Frontal cortex (tissue), 4 donors: ENCODE data around the gene HNRNPUL1. TPM values are rescaled to one million over a fixed set of nuclear protein-coding genes. Genes with fewer than 3 reads are reported as not detected.
A peak's percentile ranks its signal among the peaks of the same experiment; 100 is the strongest.

Experiments
- DNase-seq, 2 donors: peaks; one replicate each; pipeline ENCODE4 v3.0.0; 2012; ENCODE audit warnings: low spot score in 2 of 2
- FAIRE-seq: peaks from 2 replicates; lab custom pipeline; 2012; peaks lifted over from hg19 to GRCh38; lab: Jason Lieb, UNC
- total RNA-seq: library from RNA; depleted of rRNA; stranded (reverse); fragments of >200 nt; gene quantifications from one replicate; pipeline ENCODE4 v1.2.3, GENCODE V29; 2014
- donor health status: control.
- donor health status: control.
- donor health status: control.

Gene HNRNPUL1
- total RNA-seq, 1 donor from 2014 or later, result 51.8 TPM

DNA sequence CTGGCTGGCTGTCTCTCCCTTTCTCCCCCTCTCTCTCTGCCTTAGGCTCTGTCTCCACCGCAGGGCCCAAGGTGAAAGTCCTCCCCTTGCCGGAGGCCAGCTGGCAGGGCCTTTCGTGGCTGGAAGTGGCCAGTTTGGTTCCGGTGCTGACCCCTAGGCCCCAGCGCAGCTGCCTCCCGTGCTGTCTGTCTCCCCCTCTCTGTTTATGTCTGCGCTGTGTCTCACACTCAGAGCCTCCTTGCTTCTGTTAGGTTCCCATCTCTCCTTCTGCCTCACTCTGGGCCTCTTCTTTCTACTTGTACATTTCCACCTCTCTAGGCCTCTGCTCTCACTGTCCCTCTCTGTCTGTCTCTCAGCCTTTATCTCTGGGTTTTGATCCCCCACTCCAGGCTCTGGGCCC, 58.9 kb downstream of the HNRNPUL1 start:
- FAIRE-seq, result no peak
- DNase-seq, result no peak

- FAIRE-seq (no peak), DNase-seq (no peak)
These were observed 59.4 kb downstream of the HNRNPUL1 start for GRCh38 chr19:41323430-41324125.

DNA sequence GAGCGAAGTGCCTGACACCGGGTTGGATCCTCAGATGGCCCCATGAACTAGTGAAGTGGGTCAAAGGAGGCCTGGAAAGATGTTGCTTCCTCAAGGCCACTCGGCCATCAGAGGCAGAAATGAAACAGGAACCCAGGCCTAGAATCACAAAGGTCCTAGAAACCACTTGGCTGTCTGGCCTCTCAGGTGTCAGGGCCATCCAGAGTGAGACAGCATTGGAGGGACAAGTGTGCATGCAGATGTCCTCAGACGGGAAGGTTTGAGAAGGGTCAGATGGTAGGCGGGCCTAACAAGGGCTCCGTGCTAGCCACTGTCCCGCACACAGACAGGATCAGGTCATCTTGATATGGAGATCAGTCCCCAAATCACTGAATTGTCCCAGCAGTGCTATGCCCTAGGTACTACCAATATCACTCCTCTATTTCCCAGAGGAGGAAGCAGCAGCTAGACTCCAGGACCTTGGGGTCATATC, 60.1 kb downstream of the HNRNPUL1 start:
- FAIRE-seq (no peak), DNase-seq (no peak)

- DNase-seq, result peak; percentile 61 to 72
- no peak for FAIRE-seq
These were observed 60.9 kb downstream of the HNRNPUL1 start for GRCh38 chr19:41324921-41325639.

GRCh38 chr19:41325640-41325946, 61.4 kb downstream of the HNRNPUL1 start:
- DNase-seq (no peak), FAIRE-seq (no peak)

GRCh38 chr19:41325947-41326706, 62.0 kb downstream of the HNRNPUL1 start:
- no peak for DNase-seq
- FAIRE-seq, result no peak

- DNase-seq (no peak), FAIRE-seq (no peak)
These were observed 63.0 kb downstream of the HNRNPUL1 start for GRCh38 chr19:41327076-41327575.

DNA sequence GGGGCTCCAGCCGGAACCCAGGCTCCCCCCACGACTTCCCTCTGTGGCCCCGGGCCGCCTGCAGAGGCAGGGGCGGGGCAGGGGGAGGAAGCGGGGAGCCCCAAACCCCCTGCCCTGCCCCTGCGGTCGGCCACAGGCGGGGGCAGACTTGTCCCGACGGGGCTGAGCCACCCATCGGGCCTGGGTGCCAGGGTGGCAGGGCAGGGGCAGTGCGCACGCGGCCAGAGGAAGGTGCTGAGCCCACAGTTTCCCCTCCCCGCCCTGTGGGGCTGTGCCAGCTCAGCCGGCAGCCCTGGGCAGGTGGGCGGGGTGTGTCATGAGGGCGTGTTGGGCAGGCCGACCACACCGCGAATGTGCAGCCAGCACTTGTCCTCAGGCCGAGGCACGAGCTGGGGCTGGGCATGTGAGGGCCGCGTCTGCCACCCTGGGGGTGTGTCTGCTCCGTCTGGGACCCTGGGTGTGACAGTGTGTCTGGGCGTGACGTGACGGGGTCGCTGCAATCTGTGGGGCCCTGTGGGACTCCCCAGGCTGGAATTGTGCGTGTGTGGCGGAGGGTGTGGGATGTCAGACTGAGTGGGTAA, 63.5 kb downstream of the HNRNPUL1 start:
- DNase-seq (no peak), FAIRE-seq (no peak)

DNA sequence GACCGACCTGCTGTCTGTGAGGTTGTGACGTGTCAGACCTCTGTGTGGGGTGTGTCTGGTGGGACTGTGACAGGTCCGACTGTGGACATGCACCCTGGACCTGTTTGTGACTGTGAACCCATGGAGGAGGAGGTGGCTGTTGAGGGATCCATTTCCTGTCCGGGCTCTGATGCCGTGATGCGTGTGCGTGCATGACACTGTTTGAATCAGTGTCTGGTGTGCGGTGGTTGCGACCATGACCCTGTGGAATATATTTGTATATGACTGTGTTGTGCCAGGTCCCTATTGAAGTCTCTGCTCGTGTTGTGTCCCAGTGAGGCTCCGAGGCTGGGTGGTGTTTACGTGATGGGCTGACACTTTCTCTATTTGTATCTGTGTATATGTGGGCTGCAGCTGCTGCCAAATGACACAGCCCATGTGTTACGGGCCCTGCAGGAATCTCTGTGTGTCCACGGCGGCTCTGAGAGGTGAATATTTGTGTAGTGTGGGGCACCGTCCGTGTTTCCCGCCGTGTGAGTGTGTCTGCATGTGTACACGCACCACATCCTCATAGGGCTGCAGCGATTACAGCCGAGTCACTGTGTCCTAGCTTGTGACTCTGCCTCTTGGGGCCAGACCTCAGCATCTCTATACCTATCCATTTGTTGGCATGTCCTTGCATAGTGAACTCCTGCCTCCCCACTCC, 64.1 kb downstream of the HNRNPUL1 start:
- DNase-seq, result no peak
- FAIRE-seq, result no peak

GRCh38 chr19:41328842-41329225, 64.7 kb downstream of the HNRNPUL1 start:
- no peak for FAIRE-seq
- DNase-seq, result no peak

- FAIRE-seq, result no peak
- DNase-seq, result no peak
These were observed 66.3 kb downstream of the HNRNPUL1 start for GRCh38 chr19:41330481-41330880.

DNA sequence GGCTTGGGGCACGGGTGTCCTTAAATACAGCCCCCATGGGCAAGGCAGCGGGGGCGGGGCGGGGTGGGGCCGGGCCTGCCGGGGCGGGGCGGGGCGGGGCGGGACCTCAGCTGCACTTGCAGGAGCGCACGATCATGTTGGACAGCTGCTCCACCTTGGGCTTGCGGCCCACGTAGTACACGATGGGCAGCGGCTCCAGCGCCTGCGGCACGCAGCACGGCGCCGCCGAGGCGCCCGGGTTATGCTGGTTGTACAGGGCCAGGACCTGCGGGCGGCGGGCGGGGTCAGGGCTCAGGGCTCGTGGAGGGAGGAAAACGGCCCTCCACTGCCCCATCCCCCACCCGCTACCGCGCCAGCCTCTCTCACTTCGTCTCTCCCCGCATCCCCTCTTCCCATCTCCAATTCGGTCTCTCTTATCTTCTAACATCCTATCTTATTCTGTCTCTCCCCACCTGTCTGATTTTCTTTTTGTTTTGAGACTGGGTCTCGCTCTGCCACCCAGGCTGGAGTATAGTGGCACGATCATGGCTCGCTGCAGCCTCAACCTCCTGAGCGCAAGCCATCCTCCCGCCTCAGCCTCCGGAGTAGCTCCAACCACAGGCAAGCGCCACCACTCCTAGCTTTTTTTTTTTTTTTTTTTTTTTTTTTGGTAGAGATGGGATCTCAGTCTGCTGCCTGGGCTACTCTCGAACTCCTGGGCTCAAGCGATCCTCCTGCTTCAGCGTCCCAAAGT, 66.9 kb downstream of the HNRNPUL1 start:
- no peak for DNase-seq
- no peak for FAIRE-seq

DNA sequence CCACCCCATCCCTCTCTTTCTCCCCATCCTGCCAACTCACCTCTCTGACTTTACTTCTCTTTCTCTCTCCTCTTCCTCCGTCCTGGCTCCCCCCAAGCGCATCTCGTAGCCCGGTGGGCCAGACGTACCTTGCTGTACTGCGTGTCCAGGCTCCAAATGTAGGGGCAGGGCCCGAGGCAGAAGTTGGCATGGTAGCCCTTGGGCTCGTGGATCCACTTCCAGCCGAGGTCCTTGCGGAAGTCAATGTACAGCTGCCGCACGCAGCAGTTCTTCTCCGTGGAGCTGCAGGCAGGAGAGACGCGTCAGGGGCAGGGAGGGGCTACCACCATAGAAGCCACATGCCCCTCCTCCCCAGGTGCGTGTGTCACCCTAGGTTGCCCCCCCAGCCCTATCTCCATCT, 67.8 kb downstream of the HNRNPUL1 start:
- FAIRE-seq, result no peak
- no peak for DNase-seq

- no peak for FAIRE-seq
- DNase-seq, result no peak
These were observed 68.3 kb downstream of the HNRNPUL1 start for GRCh38 chr19:41332468-41332867.

- DNase-seq (no peak), FAIRE-seq (no peak)
These were observed 70.6 kb downstream of the HNRNPUL1 start for GRCh38 chr19:41334793-41335192.

DNA sequence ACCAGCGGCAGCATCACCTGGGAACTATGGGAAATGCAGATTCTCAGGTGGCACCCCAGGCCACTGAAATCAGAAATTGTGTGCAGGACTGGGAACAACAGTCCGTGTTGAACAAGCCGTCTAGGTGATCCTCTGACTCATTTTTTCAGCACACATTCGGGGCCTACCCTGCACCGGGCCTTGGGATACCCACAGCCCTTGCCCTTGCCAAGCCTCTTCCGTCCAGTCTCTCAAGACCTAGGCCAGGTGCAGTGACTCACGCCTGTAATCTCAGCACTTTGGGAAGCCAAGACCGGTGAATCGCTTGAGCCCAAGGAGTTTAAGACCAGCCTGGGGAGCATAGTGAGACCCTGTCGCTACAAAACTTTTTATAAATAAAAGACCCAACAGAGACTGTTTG, 71.3 kb downstream of the HNRNPUL1 start:
- DNase-seq (no peak), FAIRE-seq (no peak)

- DNase-seq (no peak), FAIRE-seq (no peak)
These were observed 75.8 kb downstream of the HNRNPUL1 start for GRCh38 chr19:41339936-41340335.

DNA sequence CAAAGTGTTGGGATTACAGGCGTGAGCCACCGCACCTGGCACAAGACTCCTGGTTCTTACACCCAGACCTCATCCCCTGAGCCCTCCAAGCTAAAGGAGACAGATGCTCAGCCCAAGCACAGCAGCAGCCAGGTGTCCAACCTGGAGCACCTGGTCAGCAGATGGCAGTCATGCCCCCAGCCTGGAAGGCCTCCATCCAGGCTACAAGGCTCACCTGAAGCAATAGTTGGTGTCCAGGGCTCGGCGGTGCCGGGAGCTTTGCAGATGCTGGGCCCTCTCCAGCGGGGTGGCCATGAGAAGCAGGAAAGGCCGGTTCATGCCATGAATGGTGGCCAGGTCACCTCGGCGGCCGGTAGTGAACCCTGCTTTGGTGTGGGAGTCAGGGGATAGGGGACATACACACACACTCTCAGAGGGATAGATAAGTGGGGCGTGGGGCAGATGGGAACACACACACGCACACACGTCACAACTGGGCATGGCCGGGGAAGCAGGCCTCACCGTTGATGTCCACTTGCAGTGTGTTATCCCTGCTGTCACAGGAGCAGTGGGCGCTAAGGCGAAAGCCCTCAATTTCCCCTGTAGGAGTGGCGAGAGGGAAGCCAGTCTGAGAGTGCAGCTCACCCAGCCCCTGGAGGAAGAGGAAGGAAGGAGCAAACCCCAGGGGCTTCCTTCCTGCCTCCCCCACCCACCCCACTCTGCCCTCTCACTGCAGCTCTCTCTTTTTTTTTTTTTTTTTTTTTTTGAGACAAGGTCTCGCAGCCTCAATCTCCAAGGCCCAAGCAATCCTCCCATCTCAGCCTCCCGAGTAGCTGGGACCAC, 77.7 kb downstream of the HNRNPUL1 start:
- FAIRE-seq (no peak), DNase-seq (no peak)
